Activated T-helper 17 cell treated with anti-CD3 and anti-CD28 coated beads, Interleukin-2, amount 50 U/mL, for 72 hours (primary cell): ENCODE results near the gene EPHA2. TPM values are rescaled to one million over a fixed set of nuclear protein-coding genes. Genes with fewer than 3 reads are reported as not detected.

Experiments used
- ATAC-seq: fragments of 150-1000 bp; cut with Tn5 transposase; replicated peaks from 2 replicates; pipeline ENCODE4 v1.10.0; 2021; ENCODE audit warnings: mild to moderate bottlenecking, moderate library complexity
- H3K27ac Mint-ChIP-seq: one replicate; pipeline ENCODE4 v1.8.0; 2022; ENCODE audit warnings: mixed read lengths
- H3K27me3 Mint-ChIP-seq: one replicate; pipeline ENCODE4 v1.8.0; 2022; ENCODE audit warnings: mixed read lengths
- H3K36me3 Mint-ChIP-seq: one replicate; pipeline ENCODE4 v1.8.0; 2022; ENCODE audit warnings: low read depth, mild to moderate bottlenecking, mixed read lengths
- H3K4me1 Mint-ChIP-seq: one replicate; pipeline ENCODE4 v1.8.0; 2022; ENCODE audit warnings: mixed read lengths
- H3K4me3 Mint-ChIP-seq: one replicate; pipeline ENCODE4 v1.8.0; 2022; ENCODE audit warnings: mild to moderate bottlenecking, mixed read lengths
- H3K9me3 Mint-ChIP-seq: one replicate; pipeline ENCODE4 v1.8.0; 2022; ENCODE audit warnings: mixed read lengths
- total RNA-seq, 2 donors: library from RNA; stranded (reverse); gene quantifications; one replicate each; pipeline ENCODE4 v1.2.3, GENCODE V29; 2022

EPHA2 gene
- total RNA-seq, 2 donors from 2014 or later = 0.13 TPM; not detected in 1

GRCh38 chr1:16120940-16121410 lies 34.9 kb downstream of the EPHA2 start:
- no peaks in the 10 kb centered on the region for H3K9me3 Mint-ChIP-seq
- H3K4me3 Mint-ChIP-seq = no peak overlapping the region
- H3K27ac Mint-ChIP-seq = no peak overlapping the region
- no peaks in the 10 kb centered on the region for H3K27me3 Mint-ChIP-seq
- H3K36me3 Mint-ChIP-seq = no peaks in the 10 kb centered on the region
- ATAC-seq = no peak
- H3K4me1 Mint-ChIP-seq = no peaks in the 10 kb centered on the region

DNA sequence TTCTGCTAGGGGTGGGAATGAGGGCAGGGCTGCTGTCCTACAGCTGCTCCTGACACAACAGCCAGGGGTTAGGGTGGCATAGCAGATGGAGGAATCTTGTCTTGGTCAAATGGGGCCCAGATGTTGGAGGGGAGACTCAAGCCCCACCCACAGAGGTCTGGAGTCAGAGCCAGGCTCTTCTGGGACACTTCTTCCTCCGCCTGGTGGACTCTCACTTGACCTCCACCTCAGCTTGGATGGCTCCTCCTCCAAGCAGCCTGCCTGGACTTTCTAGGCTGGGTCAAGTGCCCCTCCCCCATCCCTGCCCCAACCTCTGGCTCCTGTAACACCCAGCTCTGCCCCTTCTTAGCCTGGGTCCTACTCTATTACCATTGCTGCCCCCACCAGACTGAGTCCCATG lies 35.5 kb downstream of the EPHA2 start:
- no peak for ATAC-seq
- H3K27me3 Mint-ChIP-seq = no peaks in the 10 kb centered on the region
- H3K36me3 Mint-ChIP-seq = no peaks in the 10 kb centered on the region
- no peak overlapping the region for H3K4me3 Mint-ChIP-seq
- no peaks in the 10 kb centered on the region for H3K9me3 Mint-ChIP-seq
- H3K27ac Mint-ChIP-seq = no peak overlapping the region
- H3K4me1 Mint-ChIP-seq = no peaks in the 10 kb centered on the region

GRCh38 chr1:16119926-16120325 lies 35.9 kb downstream of the EPHA2 start:
- Mint-ChIP-seq H3K4me1 (no peaks in the 10 kb centered on the region), H3K27me3 (no peaks in the 10 kb centered on the region), H3K4me3 (no peak overlapping the region), H3K27ac (no peak overlapping the region), H3K36me3 (no peaks in the 10 kb centered on the region), H3K9me3 (no peaks in the 10 kb centered on the region)
- ATAC-seq = no peak

- Mint-ChIP-seq H3K27ac (no peak overlapping the region), H3K36me3 (no peaks in the 10 kb centered on the region), H3K4me3 (no peak overlapping the region), H3K27me3 (no peaks in the 10 kb centered on the region), H3K9me3 (no peaks in the 10 kb centered on the region), H3K4me1 (no peaks in the 10 kb centered on the region)
- no peak for ATAC-seq
These were observed 36.4 kb downstream of the EPHA2 start for GRCh38 chr1:16119504-16119903.

DNA sequence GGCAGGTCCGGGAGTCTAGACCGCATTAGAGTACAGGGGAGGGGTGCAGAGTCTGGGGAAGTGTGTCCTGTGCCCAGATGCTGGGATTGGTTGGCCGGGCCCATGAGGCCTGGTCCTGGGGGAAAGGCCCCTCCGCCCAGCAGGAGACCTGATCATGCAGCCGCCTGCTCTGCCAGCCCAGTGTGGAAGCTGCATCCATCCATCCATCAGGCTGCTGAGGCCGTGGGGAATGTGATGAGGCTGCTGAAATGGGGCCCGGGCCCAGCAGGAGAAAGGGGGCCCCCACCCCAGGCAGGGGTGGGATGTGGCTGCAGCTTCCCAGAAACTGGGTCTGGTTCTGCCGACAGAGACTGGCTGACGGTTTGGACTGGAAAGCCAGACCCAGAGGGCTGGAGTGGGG lies 37.2 kb downstream of the EPHA2 start:
- ATAC-seq = no peak
- Mint-ChIP-seq H3K4me3 (no peak overlapping the region), H3K27me3 (no peaks in the 10 kb centered on the region), H3K4me1 (no peaks in the 10 kb centered on the region), H3K36me3 (no peaks in the 10 kb centered on the region), H3K9me3 (no peaks in the 10 kb centered on the region), H3K27ac (no peak overlapping the region)

GRCh38 chr1:16117936-16118335 lies 37.9 kb downstream of the EPHA2 start:
- Mint-ChIP-seq H3K36me3 (no peaks in the 10 kb centered on the region), H3K27ac (no peak overlapping the region), H3K9me3 (no peaks in the 10 kb centered on the region), H3K4me3 (no peak overlapping the region), H3K27me3 (no peaks in the 10 kb centered on the region), H3K4me1 (no peaks in the 10 kb centered on the region)
- ATAC-seq = no peak

GRCh38 chr1:16117369-16117768 lies 38.5 kb downstream of the EPHA2 start:
- no peak overlapping the region for H3K27ac Mint-ChIP-seq
- no peak overlapping the region for H3K4me3 Mint-ChIP-seq
- ATAC-seq = no peak
- H3K27me3 Mint-ChIP-seq = no peaks in the 10 kb centered on the region
- no peaks in the 10 kb centered on the region for H3K9me3 Mint-ChIP-seq
- no peaks in the 10 kb centered on the region for H3K4me1 Mint-ChIP-seq
- no peaks in the 10 kb centered on the region for H3K36me3 Mint-ChIP-seq

DNA sequence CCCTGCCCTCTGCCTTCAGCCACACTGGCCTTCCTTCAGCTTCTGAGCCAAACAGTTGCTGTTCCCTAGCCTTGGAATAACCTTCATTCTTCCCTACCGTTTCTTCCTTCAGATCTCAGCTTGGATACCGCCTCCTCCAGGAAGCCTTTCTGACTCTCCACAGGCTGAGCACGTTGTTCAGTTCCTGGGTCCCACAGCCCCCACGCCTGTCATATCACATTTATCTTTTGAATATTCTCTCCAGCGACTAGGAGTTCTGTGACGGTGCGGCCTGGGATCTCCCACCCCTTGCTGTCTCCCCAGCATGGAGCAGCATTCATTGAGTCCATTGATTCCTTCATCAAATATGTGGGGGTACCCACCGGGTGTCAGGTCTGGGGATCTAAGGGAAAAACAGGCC lies 39.2 kb downstream of the EPHA2 start:
- peaks cover 4% of the 10 kb centered on the region for H3K27me3 Mint-ChIP-seq
- no peaks in the 10 kb centered on the region for H3K9me3 Mint-ChIP-seq
- H3K36me3 Mint-ChIP-seq = no peaks in the 10 kb centered on the region
- H3K4me3 Mint-ChIP-seq = no peak overlapping the region
- ATAC-seq = no peak
- H3K27ac Mint-ChIP-seq = no peak overlapping the region
- H3K4me1 Mint-ChIP-seq = no peaks in the 10 kb centered on the region

- Mint-ChIP-seq H3K27me3 (peaks cover 5% of the 10 kb centered on the region), H3K36me3 (no peaks in the 10 kb centered on the region), H3K4me1 (no peaks in the 10 kb centered on the region), H3K9me3 (no peaks in the 10 kb centered on the region), H3K4me3 (no peak overlapping the region), H3K27ac (no peak overlapping the region)
- no peak for ATAC-seq
These were observed 39.9 kb downstream of the EPHA2 start for GRCh38 chr1:16116002-16116401.

GRCh38 chr1:16115468-16115983 lies 40.3 kb downstream of the EPHA2 start:
- ATAC-seq = no peak
- Mint-ChIP-seq H3K4me1 (no peaks in the 10 kb centered on the region), H3K27me3 (peaks cover 6% of the 10 kb centered on the region), H3K9me3 (no peaks in the 10 kb centered on the region), H3K4me3 (no peak overlapping the region), H3K27ac (no peak overlapping the region), H3K36me3 (no peaks in the 10 kb centered on the region)

- Mint-ChIP-seq H3K27me3 (peaks cover 11% of the 10 kb centered on the region), H3K4me3 (no peak overlapping the region)
- no peak for ATAC-seq
These were observed 41.1 kb downstream of the EPHA2 start for GRCh38 chr1:16114527-16115467.

GRCh38 chr1:16112596-16113555 lies 43.0 kb downstream of the EPHA2 start:
- Mint-ChIP-seq H3K9me3 (peaks cover 4% of the 10 kb centered on the region), H3K27ac (no peak overlapping the region), H3K4me3 (no peak overlapping the region), H3K36me3 (no peaks in the 10 kb centered on the region), H3K4me1 (no peaks in the 10 kb centered on the region), H3K27me3 (peaks cover 14% of the 10 kb centered on the region)
- no peak for ATAC-seq

More at GRCh38 chr1:16114527-16115467, 41.1 kb downstream of the EPHA2 start:
- no peaks in the 10 kb centered on the region for H3K4me1 Mint-ChIP-seq
- no peak overlapping the region for H3K27ac Mint-ChIP-seq
- no peaks in the 10 kb centered on the region for H3K36me3 Mint-ChIP-seq
- H3K9me3 Mint-ChIP-seq = no peaks in the 10 kb centered on the region

- Mint-ChIP-seq H3K9me3 (peaks cover 4% of the 10 kb centered on the region), H3K36me3 (no peaks in the 10 kb centered on the region), H3K27me3 (peaks cover 20% of the 10 kb centered on the region), H3K4me1 (no peaks in the 10 kb centered on the region), H3K27ac (no peak overlapping the region), H3K4me3 (no peak overlapping the region)
- ATAC-seq = no peak
These were observed 43.9 kb downstream of the EPHA2 start for GRCh38 chr1:16111771-16112595.

GRCh38 chr1:16110884-16111283 lies 45.0 kb downstream of the EPHA2 start:
- Mint-ChIP-seq H3K4me3 (no peak overlapping the region), H3K36me3 (no peaks in the 10 kb centered on the region), H3K4me1 (no peaks in the 10 kb centered on the region), H3K27me3 (peaks cover 20% of the 10 kb centered on the region), H3K27ac (no peak overlapping the region), H3K9me3 (peaks cover 4% of the 10 kb centered on the region)
- ATAC-seq = no peak
